Endothelial cell of umbilical vein (primary cell): Measurements from ENCODE around the gene AP3S2. TPM values are rescaled to one million over a fixed set of nuclear protein-coding genes. Genes with fewer than 3 reads are reported as not detected.

Experiments used
- BruUV-seq: library from RNA; stranded (reverse); fragments of 400-500 nt; replicated peaks from 2 replicates; lab custom pipeline; 2021; lab: Mats Ljungman, UMichigan
- CTCF ChIA-PET: fragments of 300-600, 350-600 bp; sonication (Branson Sonifier 250); formaldehyde crosslinking; loops from one replicate; lab custom pipeline; 2021; ENCODE audit warnings: antibody characterized with exemption, inconsistent platforms; lab: Charles Lee
- POLR2A ChIA-PET: fragments of 300-600, 350-600 bp; sonication (Branson Sonifier 250); formaldehyde crosslinking; loops from one replicate; lab custom pipeline; 2021; ENCODE audit warnings: antibody characterized with exemption, inconsistent platforms; lab: Charles Lee
- DNase-seq: peaks from one replicate; pipeline ENCODE4 v3.0.0-alpha.2; 2011; ENCODE audit warnings: low read depth, low spot score
- FAIRE-seq: peaks from 2 replicates; lab custom pipeline; 2011; peaks lifted over from hg19 to GRCh38; lab: Jason Lieb, UNC
- H2AFZ ChIP-seq: 2 replicates; pipeline ENCODE4 v1.6.0; 2012; ENCODE audit warnings: low read depth, low read length, control low read depth, inconsistent platforms
- H3K27ac ChIP-seq: 2 replicates; pipeline ENCODE4 v1.5.1; 2011; ENCODE audit warnings: low read depth, mild to moderate bottlenecking, control low read depth, low read length, moderate library complexity; ENCODE audit not compliant: insufficient read depth
- H3K27me3 ChIP-seq, 2 experiments: 2 replicates each; pipeline versions ENCODE4 v1.6.0 to v1.6.1; 2011; ENCODE audit warnings: low read length in 2 of 2, mixed read lengths in 1 of 2; ENCODE audit not compliant: control insufficient read depth in 2 of 2, insufficient read depth in 2 of 2
- H3K36me3 ChIP-seq, 2 experiments: 2 replicates in 1 of 2; 3 replicates in 1 of 2; pipeline ENCODE4 v1.5.1; 2011; ENCODE audit warnings: low read length in 2 of 2, mild to moderate bottlenecking in 1 of 2, moderate library complexity in 1 of 2; ENCODE audit not compliant: control insufficient read depth in 2 of 2, insufficient read depth in 2 of 2; ENCODE audit errors: extremely low read depth in 1 of 2
- H3K4me1 ChIP-seq: 3 replicates; pipeline ENCODE4 v1.5.1; 2011; ENCODE audit warnings: mild to moderate bottlenecking, low read length; ENCODE audit not compliant: control insufficient read depth, insufficient read depth; ENCODE audit errors: extremely low read depth
- H3K4me2 ChIP-seq: 2 replicates; pipeline ENCODE4 v1.6.1; 2011; ENCODE audit warnings: low read length, control low read depth, mixed read lengths; ENCODE audit not compliant: insufficient read depth
- H3K4me3 ChIP-seq, 3 experiments: fragments of 200-600 bp in 1 of 3; sonication (generic), shearing (Covaris generic) in 1 of 3; replicated peaks in 1 of 3; 2 replicates each; pipeline ENCODE4 v1.5.1; 2011 to 2016; ENCODE audit warnings: control low read depth in 3 of 3, low read length in 3 of 3, mild to moderate bottlenecking in 2 of 3, inconsistent platforms in 1 of 3, low read depth in 1 of 3, moderate library complexity in 1 of 3; ENCODE audit not compliant: insufficient read depth in 1 of 3
- H3K79me2 ChIP-seq: 2 replicates; pipeline ENCODE4 v1.6.0; 2012; ENCODE audit warnings: low read length, inconsistent platforms; ENCODE audit not compliant: control insufficient read depth, insufficient read depth
- H3K9ac ChIP-seq: replicated peaks from 2 replicates; pipeline ENCODE3; 2011; ENCODE audit warnings: low read length, control low read depth; ENCODE audit not compliant: insufficient read depth; ENCODE audit errors: extremely low read depth
- H3K9me1 ChIP-seq: replicated peaks from 3 replicates; pipeline ENCODE4 v1.6.0; 2011; ENCODE audit warnings: mild to moderate bottlenecking, low read length; ENCODE audit not compliant: control insufficient read depth, insufficient read depth; ENCODE audit errors: extremely low read depth
- H3K9me3 ChIP-seq: replicated peaks from 2 replicates; pipeline ENCODE4 v1.5.1; 2012; ENCODE audit warnings: low read length, inconsistent platforms; ENCODE audit not compliant: control insufficient read depth, insufficient read depth
- H4K20me1 ChIP-seq: replicated peaks from 2 replicates; pipeline ENCODE3; 2011; ENCODE audit warnings: mild to moderate bottlenecking, low read length; ENCODE audit not compliant: control insufficient read depth, insufficient read depth; ENCODE audit errors: extremely low read depth
- EZH2 ChIP-seq: IDR thresholded peaks from 2 replicates; pipeline ENCODE4 v1.6.1; 2012; ENCODE audit warnings: borderline replicate concordance, low read depth, mild to moderate bottlenecking, moderate library complexity, low read length, inconsistent platforms; ENCODE audit not compliant: severe bottlenecking
- FOS ChIP-seq: IDR thresholded peaks from 2 replicates; pipeline ENCODE4 v1.6.1; 2011; ENCODE audit warnings: mild to moderate bottlenecking, low read length, moderate library complexity, borderline replicate concordance; ENCODE audit not compliant: insufficient read depth
- GATA2 ChIP-seq: IDR thresholded peaks from 2 replicates; pipeline ENCODE4 v1.7.0; 2011; ENCODE audit warnings: low read depth, mild to moderate bottlenecking, moderate library complexity, mixed read lengths, low read length; ENCODE audit not compliant: insufficient read length, insufficient read depth
- JUN ChIP-seq: IDR thresholded peaks from 2 replicates; pipeline ENCODE4 v1.6.1; 2011; ENCODE audit warnings: borderline replicate concordance, low read depth; ENCODE audit not compliant: insufficient read length, insufficient read depth
- MYC ChIP-seq: IDR thresholded peaks from one replicate; pipeline ENCODE4 v1.6.1; 2011; ENCODE audit warnings: mild to moderate bottlenecking, low read depth, low read length
- POLR2A ChIP-seq: IDR thresholded peaks from 2 replicates; pipeline ENCODE4 v1.6.1; 2012; ENCODE audit warnings: low read depth, mild to moderate bottlenecking, control low read depth, low read length
- POLR2AphosphoS5 ChIP-seq: IDR thresholded peaks from 2 replicates; pipeline ENCODE4 v1.6.1; 2012; ENCODE audit warnings: low read depth, mild to moderate bottlenecking, control low read depth, low read length, moderate library complexity; ENCODE audit not compliant: insufficient read depth
- dilution Hi-C: fragments of 300-500 bp; cut with MboI; formaldehyde crosslinking; loops from one replicate; pipeline ENCODE4 v1.15.0; 2019; ENCODE audit warnings: low sequenced_read_pairs; ENCODE audit not compliant: extremely low pct_ligation_motif_present
- intact Hi-C: fragments of 100-400 bp; cut with micrococcal nuclease; formaldehyde crosslinking; loops from one replicate; pipeline ENCODE4 v1.10.0; 2022
- polyA plus RNA-seq, 4 experiments: library from polyadenylated mRNA; depleted of rRNA in 3 of 4; stranded (reverse) in 3 of 4; unstranded in 1 of 4; fragments of >200 nt; gene quantifications; 2 replicates each; pipeline versions ENCODE4 v1.2.1 to v1.2.3, GENCODE V29; 2011 to 2012; ENCODE audit warnings: missing spikeins in 1 of 4
- total RNA-seq: library from RNA; stranded (reverse); gene quantifications from 2 replicates; pipeline ENCODE4 v1.2.3, GENCODE V29; 2021
- TF ChIP-seq, protein P1 (sequence below), 2 donors: IDR thresholded peaks; 1 replicate in 1 of 2; 2 replicates in 1 of 2; pipeline ENCODE4 v1.5.1; 2011; ENCODE audit warnings: low read length in 2 of 2, mild to moderate bottlenecking in 2 of 2, moderate library complexity in 2 of 2, control low read depth in 1 of 2, inconsistent platforms in 1 of 2, low read depth in 1 of 2; ENCODE audit not compliant: insufficient read depth in 1 of 2; ENCODE audit errors: extremely low read depth in 1 of 2
- TF ChIP-seq, protein P2 (sequence below): IDR thresholded peaks from 2 replicates; pipeline ENCODE4 v1.6.1; 2011; ENCODE audit not compliant: insufficient read depth, insufficient read length

AP3S2 gene
- total and polyA plus RNA-seq, 2 donors (not counting 3 experiments of a cell fraction or from before 2014, with no cell fraction given): 14.6 to 31.1 TPM

DNA sequence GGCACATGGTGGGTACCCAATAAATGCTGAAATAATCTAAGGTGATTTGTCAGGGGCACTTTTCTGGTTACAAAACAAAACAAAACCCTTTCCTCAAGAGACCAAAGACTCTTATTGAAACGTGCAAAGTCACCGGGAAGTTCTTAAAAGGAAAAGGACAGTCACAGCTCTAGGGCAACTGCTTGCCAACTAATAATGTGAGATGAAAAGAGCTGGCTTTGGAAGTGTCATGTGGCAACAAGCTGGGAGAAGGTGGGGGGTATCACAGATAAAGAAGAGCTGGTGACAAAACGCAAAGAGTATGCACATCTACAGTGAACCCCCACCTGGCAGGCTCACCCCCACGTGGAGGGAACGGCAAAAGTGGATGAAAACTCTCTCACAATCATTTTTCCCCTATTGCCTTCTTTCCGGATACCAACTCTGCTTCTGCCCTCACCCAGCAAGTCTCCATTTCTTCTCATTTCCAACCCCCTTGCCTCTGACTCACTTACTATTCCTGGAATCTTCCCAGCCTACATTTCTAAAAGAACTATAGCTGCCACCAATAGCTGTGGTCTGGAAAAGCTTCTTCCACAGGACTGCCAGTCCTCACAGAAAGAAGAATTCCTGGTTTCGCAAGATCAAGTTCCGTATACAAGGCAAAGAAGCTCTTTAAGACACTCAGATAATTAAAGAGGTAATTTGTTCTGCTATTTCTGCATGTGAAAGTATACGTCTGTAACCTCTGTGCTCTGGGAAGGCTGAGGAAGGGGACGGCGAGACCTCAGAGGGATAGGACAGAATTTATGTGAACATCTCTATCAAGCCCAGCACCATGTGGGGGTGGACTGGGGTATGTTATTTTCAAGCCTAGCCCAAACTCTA, 57.3 kb downstream of the AP3S2 start:
- no peak for DNase-seq
- dilution Hi-C loops: no loop called here
- no TSS peak for BruUV-seq

More for the DNA sequence above, 57.3 kb downstream of the AP3S2 start:
- POLR2A ChIA-PET: no interaction called here
- TF ChIP-seq, protein P1, sequence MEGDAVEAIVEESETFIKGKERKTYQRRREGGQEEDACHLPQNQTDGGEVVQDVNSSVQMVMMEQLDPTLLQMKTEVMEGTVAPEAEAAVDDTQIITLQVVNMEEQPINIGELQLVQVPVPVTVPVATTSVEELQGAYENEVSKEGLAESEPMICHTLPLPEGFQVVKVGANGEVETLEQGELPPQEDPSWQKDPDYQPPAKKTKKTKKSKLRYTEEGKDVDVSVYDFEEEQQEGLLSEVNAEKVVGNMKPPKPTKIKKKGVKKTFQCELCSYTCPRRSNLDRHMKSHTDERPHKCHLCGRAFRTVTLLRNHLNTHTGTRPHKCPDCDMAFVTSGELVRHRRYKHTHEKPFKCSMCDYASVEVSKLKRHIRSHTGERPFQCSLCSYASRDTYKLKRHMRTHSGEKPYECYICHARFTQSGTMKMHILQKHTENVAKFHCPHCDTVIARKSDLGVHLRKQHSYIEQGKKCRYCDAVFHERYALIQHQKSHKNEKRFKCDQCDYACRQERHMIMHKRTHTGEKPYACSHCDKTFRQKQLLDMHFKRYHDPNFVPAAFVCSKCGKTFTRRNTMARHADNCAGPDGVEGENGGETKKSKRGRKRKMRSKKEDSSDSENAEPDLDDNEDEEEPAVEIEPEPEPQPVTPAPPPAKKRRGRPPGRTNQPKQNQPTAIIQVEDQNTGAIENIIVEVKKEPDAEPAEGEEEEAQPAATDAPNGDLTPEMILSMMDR (IDR thresholded peaks at IDR 0.05; ENCODE audit: extremely low read depth in 1 of 2, insufficient read depth in 1 of 2, low read depth in 1 of 2, low read length in 2 of 2): no peak
- TF ChIP-seq, protein P2, sequence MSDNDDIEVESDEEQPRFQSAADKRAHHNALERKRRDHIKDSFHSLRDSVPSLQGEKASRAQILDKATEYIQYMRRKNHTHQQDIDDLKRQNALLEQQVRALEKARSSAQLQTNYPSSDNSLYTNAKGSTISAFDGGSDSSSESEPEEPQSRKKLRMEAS: no peak
- TF ChIP-seq MYC (no peak), FOS (no peak), JUN (no peak), EZH2 (no peak), GATA2 (no peak), POLR2AphosphoS5 (no peak), POLR2A (no peak)
- peak overlapping the region; percentile 2 for H3K27ac ChIP-seq
- H3K36me3 ChIP-seq: peaks cover 0 to 16% of the 10 kb centered on the region in 2 experiments
- H3K9me3 ChIP-seq: no peaks in the 10 kb centered on the region
- H3K9me1 ChIP-seq: no peaks in the 10 kb centered on the region
- H3K79me2 ChIP-seq: no peaks in the 10 kb centered on the region
- peaks cover 18% of the 10 kb centered on the region for H3K4me1 ChIP-seq
- H3K4me3 ChIP-seq: no peak overlapping the region
- CTCF ChIA-PET: interaction anchor here (0.8 to 3.9 kb wide), 13 partner anchors 11 to 75 kb away, joined by 3 to 40 read pairs (median 5); partner anchors contain the start of gene ANPEP
- H3K4me2 ChIP-seq: no peak overlapping the region
- no peaks in the 10 kb centered on the region for H3K27me3 ChIP-seq
- intact Hi-C loops: no loop called here
- H4K20me1 ChIP-seq: no peaks in the 10 kb centered on the region
- H2AFZ ChIP-seq: no peak overlapping the region
- no peak overlapping the region for H3K9ac ChIP-seq
- peak; percentile 78 for FAIRE-seq
